Keratinocyte (primary cell): Measurements from ENCODE around the gene GSTM1. TPM values are rescaled to one million over a fixed set of nuclear protein-coding genes. Genes with fewer than 3 reads are reported as not detected.

Experiments
- DNase-seq: peaks from one replicate; pipeline ENCODE4 v3.0.0-alpha.2; 2011; ENCODE audit warnings: low read depth, missing footprints, low spot score
- FAIRE-seq: peaks from 2 replicates; lab custom pipeline; 2011; peaks lifted over from hg19 to GRCh38; lab: Jason Lieb, UNC
- H2AFZ ChIP-seq: 2 replicates; pipeline ENCODE4 v1.6.0; 2012; ENCODE audit warnings: low read length, control low read depth, inconsistent platforms; ENCODE audit not compliant: control insufficient read depth
- H3K27ac ChIP-seq: 2 replicates; pipeline ENCODE4 v1.5.1; 2011; ENCODE audit warnings: low read length; ENCODE audit not compliant: control insufficient read depth, insufficient read depth
- H3K27me3 ChIP-seq: 3 replicates; pipeline ENCODE4 v1.6.0; 2011; ENCODE audit warnings: low read length; ENCODE audit not compliant: control insufficient read depth, insufficient read depth; ENCODE audit errors: extremely low read depth
- H3K36me3 ChIP-seq, 2 experiments: 2 replicates in 1 of 2; 3 replicates in 1 of 2; pipeline ENCODE4 v1.5.1; 2011; ENCODE audit warnings: low read length in 2 of 2, mild to moderate bottlenecking in 1 of 2; ENCODE audit not compliant: control insufficient read depth in 2 of 2, insufficient read depth in 2 of 2; ENCODE audit errors: extremely low read depth in 1 of 2
- H3K4me1 ChIP-seq: 3 replicates; pipeline ENCODE4 v1.5.1; 2011; ENCODE audit warnings: low read length; ENCODE audit not compliant: control insufficient read depth, insufficient read depth; ENCODE audit errors: extremely low read depth
- H3K4me2 ChIP-seq: 3 replicates; pipeline ENCODE4 v1.6.0; 2011; ENCODE audit warnings: low read depth, low read length; ENCODE audit not compliant: control insufficient read depth, insufficient read depth; ENCODE audit errors: extremely low read depth
- H3K4me3 ChIP-seq, 3 experiments: fragments of 200-600 bp in 1 of 3; sonication (generic) in 1 of 3; 2 replicates in 2 of 3; 3 replicates in 1 of 3; pipeline ENCODE4 v1.5.1; 2011 to 2016; ENCODE audit warnings: low read length in 3 of 3, mild to moderate bottlenecking in 3 of 3, control low read depth in 2 of 3, inconsistent platforms in 1 of 3, low read depth in 1 of 3, mixed read lengths in 1 of 3, mixed run types in 1 of 3, moderate library complexity in 1 of 3; ENCODE audit not compliant: control insufficient read depth in 2 of 3, insufficient read depth in 2 of 3; ENCODE audit errors: extremely low read depth in 1 of 3
- H3K79me2 ChIP-seq: 2 replicates; pipeline ENCODE4 v1.6.0; 2012; ENCODE audit warnings: low read length; ENCODE audit not compliant: control insufficient read depth, insufficient read depth
- H3K9ac ChIP-seq: 3 replicates; pipeline ENCODE4 v1.6.0; 2011; ENCODE audit warnings: low read length; ENCODE audit not compliant: control insufficient read depth, insufficient read depth; ENCODE audit errors: extremely low read depth
- H3K9me1 ChIP-seq: 3 replicates; pipeline ENCODE4 v1.6.0; 2011; ENCODE audit warnings: low read length; ENCODE audit not compliant: control insufficient read depth, insufficient read depth; ENCODE audit errors: extremely low read depth
- H3K9me3 ChIP-seq: 2 replicates; pipeline ENCODE4 v1.5.1; 2012; ENCODE audit warnings: low read depth, low read length; ENCODE audit not compliant: control insufficient read depth
- H4K20me1 ChIP-seq: 3 replicates; pipeline ENCODE4 v1.6.0; 2011; ENCODE audit warnings: low read length; ENCODE audit not compliant: control insufficient read depth, insufficient read depth; ENCODE audit errors: extremely low read depth
- CTCF ChIP-seq, 3 experiments: IDR thresholded peaks in 1 of 3; conservative IDR thresholded peaks in 1 of 3; optimal IDR thresholded peaks in 1 of 3; 2 replicates in 2 of 3; 3 replicates in 1 of 3; pipeline versions ENCODE3 to v1.5.1; 2011; ENCODE audit warnings: low read length in 3 of 3, mild to moderate bottlenecking in 3 of 3, moderate library complexity in 2 of 3, control low read depth in 1 of 3, inconsistent platforms in 1 of 3; ENCODE audit not compliant: insufficient read depth in 2 of 3; ENCODE audit errors: extremely low read depth in 1 of 3
- EZH2 ChIP-seq: IDR thresholded peaks from one replicate; pipeline ENCODE4 v1.6.1; 2012; ENCODE audit warnings: inconsistent platforms, mild to moderate bottlenecking, low read length, moderate library complexity
- dilution Hi-C: fragments of 300-500 bp; cut with MboI; formaldehyde crosslinking; loops from one replicate; pipeline ENCODE4 v1.7.0; 2020; ENCODE audit warnings: low sequenced_read_pairs; ENCODE audit not compliant: extremely low pct_ligation_motif_present
- polyA plus RNA-seq, 5 experiments: library from polyadenylated mRNA; depleted of rRNA in 3 of 5; stranded (reverse) in 3 of 5; stranded (forward) in 1 of 5; unstranded in 1 of 5; fragments of >200 nt; gene quantifications; 1 replicate in 1 of 5; 2 replicates in 3 of 5; 3 replicates in 1 of 5; pipeline versions ENCODE4 v1.2.1 to v1.2.3, GENCODE V29; 2011 to 2012; ENCODE audit warnings: missing spikeins in 2 of 5, low read depth in 1 of 5, low replicate concordance in 1 of 5

The GSTM1 gene
- polyA plus RNA-seq, 1 donor (not counting 4 experiments of a cell fraction or from before 2014, with no cell fraction given) = 13.5 TPM

GRCh38 chr1:109641078-109641740, 46.4 kb upstream of the GSTM1 start:
- Histone ChIP-seq H3K36me3 (no peaks in the 10 kb centered on the region), H3K9me1 (no peaks in the 10 kb centered on the region), H3K9ac (no peak overlapping the region), H3K79me2 (no peaks in the 10 kb centered on the region), H3K4me3 (no peak overlapping the region), H3K27me3 (no peaks in the 10 kb centered on the region), H3K4me2 (no peak overlapping the region), H3K4me1 (no peaks in the 10 kb centered on the region), H2AFZ (no peak overlapping the region), H3K27ac (no peak overlapping the region), H4K20me1 (no peaks in the 10 kb centered on the region), H3K9me3 (no peaks in the 10 kb centered on the region)
- FAIRE-seq (no peak), DNase-seq (no peak)
- dilution Hi-C loops = no loop called here
- TF ChIP-seq CTCF (optimal IDR thresholded peaks at IDR 0.05 in 1 of 3, IDR thresholded peaks at IDR 0.05 in 1 of 3, conservative IDR thresholded peaks at IDR 0.05 in 1 of 3; ENCODE audit: extremely low read depth in 1 of 3, insufficient read depth in 2 of 3, low read length in 3 of 3) (no peak), EZH2 (no peak)

DNA sequence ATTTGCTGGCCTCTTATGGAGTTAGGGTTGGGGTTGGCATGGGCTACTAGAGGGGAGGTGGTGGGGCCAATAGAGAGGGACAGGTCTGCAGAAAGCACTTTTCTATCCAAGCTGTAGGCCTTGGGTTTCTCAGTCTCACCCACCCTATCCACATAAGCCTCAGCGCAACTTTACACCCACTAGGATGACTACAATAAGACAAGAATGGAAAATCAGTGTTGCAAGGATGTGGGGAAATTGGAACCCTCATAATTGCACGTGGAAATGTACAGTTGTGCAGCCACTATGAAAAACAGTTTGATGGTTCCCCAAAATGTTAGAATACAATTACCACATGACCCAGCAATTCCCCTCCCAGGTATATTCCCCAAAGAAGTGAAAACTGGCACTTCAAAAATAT, 45.8 kb upstream of the GSTM1 start:
- no peak overlapping the region for H3K27ac ChIP-seq
- no peaks in the 10 kb centered on the region for H4K20me1 ChIP-seq
- no peaks in the 10 kb centered on the region for H3K79me2 ChIP-seq
- no peak overlapping the region for H3K9ac ChIP-seq
- no peak for DNase-seq
- H3K4me3 ChIP-seq = no peak overlapping the region
- dilution Hi-C loops = no loop called here
- no peaks in the 10 kb centered on the region for H3K4me1 ChIP-seq
- H3K9me3 ChIP-seq = no peaks in the 10 kb centered on the region
- no peak for TF ChIP-seq EZH2
- TF ChIP-seq CTCF (optimal IDR thresholded peaks at IDR 0.05 in 1 of 3, IDR thresholded peaks at IDR 0.05 in 1 of 3, conservative IDR thresholded peaks at IDR 0.05 in 1 of 3; ENCODE audit: extremely low read depth in 1 of 3, insufficient read depth in 2 of 3, low read length in 3 of 3) = no peak
- no peak overlapping the region for H3K4me2 ChIP-seq
- H3K9me1 ChIP-seq = no peaks in the 10 kb centered on the region
- no peaks in the 10 kb centered on the region for H3K36me3 ChIP-seq
- no peaks in the 10 kb centered on the region for H3K27me3 ChIP-seq
- no peak overlapping the region for H2AFZ ChIP-seq
- no peak for FAIRE-seq
